Measurements from ENCODE around the gene FFAR3.

DNA sequence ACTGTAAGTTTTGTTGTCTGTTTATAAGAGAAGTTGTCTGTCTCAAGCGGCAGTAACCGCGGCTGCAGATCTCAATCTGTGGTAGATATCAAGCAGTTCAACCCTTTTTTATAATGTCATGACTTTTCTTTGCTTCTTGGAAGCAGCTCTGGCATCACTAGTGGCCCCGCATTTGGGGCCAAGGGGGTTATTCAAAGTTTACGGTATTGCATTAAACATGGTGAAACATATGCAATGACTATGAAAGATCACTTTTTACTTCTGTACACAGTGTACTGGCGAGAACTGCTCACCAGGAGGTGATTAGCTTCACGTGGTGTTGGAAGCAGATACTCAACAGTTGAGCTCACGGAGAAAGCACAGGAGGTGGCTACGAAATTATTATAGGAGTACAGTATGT lies 4.6 kb upstream of the FFAR3 start:
- TF ChIP-seq, protein P1, sequence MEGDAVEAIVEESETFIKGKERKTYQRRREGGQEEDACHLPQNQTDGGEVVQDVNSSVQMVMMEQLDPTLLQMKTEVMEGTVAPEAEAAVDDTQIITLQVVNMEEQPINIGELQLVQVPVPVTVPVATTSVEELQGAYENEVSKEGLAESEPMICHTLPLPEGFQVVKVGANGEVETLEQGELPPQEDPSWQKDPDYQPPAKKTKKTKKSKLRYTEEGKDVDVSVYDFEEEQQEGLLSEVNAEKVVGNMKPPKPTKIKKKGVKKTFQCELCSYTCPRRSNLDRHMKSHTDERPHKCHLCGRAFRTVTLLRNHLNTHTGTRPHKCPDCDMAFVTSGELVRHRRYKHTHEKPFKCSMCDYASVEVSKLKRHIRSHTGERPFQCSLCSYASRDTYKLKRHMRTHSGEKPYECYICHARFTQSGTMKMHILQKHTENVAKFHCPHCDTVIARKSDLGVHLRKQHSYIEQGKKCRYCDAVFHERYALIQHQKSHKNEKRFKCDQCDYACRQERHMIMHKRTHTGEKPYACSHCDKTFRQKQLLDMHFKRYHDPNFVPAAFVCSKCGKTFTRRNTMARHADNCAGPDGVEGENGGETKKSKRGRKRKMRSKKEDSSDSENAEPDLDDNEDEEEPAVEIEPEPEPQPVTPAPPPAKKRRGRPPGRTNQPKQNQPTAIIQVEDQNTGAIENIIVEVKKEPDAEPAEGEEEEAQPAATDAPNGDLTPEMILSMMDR (conservative IDR thresholded peaks at IDR 0.05; ENCODE audit: low read depth, low read length), result no peak
- no peak for TF ChIP-seq EZH2 (IDR thresholded peaks at IDR 0.05; ENCODE audit: borderline replicate concordance, low read depth, low read length, poor library complexity, severe bottlenecking)
